Spleen (tissue), 7 donors: ENCODE data around the gene UCP3.

Source experiments
- CTCF ChIP-seq, 11 experiments: fragments of 200-600 bp in 7 of 11; fragments of 450-650 bp in 4 of 11; sonication (generic) in 4 of 11; IDR thresholded peaks in 8 of 11; conservative IDR thresholded peaks in 3 of 11; 1 replicate in 7 of 11; 2 replicates in 4 of 11; pipeline versions ENCODE4 v1.4.0 to v1.8.0; 2016 to 2021; ENCODE audit warnings: antibody characterized with exemption in 11 of 11, inconsistent platforms in 4 of 11, mild to moderate bottlenecking in 1 of 11
- POLR2A ChIP-seq, 3 donors: fragments of 450-650 bp; IDR thresholded peaks; one replicate each; pipeline ENCODE4 v1.5.1; 2017; ENCODE audit warnings: antibody characterized with exemption in 3 of 3, mild to moderate bottlenecking in 1 of 3
- POLR2AphosphoS5 ChIP-seq, 3 donors: sonication (generic); formaldehyde crosslinking; IDR thresholded peaks; one replicate each; pipeline ENCODE4 v1.5.1; 2017; ENCODE audit warnings: antibody characterized with exemption in 3 of 3
- donor health status: DM: no; HTN: no; CAD: no; lungs with moderate emphysema.
- donor health status: DM: no; HTN: no; CAD: no.
- donor health status: DM: no; HTN: no; CAD: no.

GRCh38 chr11:73997120-73997770 lies 11.6 kb downstream of the UCP3 start:
- no peak for TF ChIP-seq CTCF (IDR thresholded peaks at IDR 0.05 in 8 of 11, conservative IDR thresholded peaks at IDR 0.05 in 3 of 11)
- no peak for TF ChIP-seq POLR2AphosphoS5 (IDR thresholded peaks at IDR 0.05)
- no peak for TF ChIP-seq POLR2A (IDR thresholded peaks at IDR 0.05)
